H9 (cell line): ENCODE data around the gene EPB41L4A. TPM values are rescaled to one million over a fixed set of nuclear protein-coding genes. Genes with fewer than 3 reads are reported as not detected.

ENCODE experiments used
- DNase-seq: peaks from one replicate; pipeline ENCODE4 v3.0.0-alpha.2; 2017
- H2AFZ ChIP-seq: one replicate; pipeline ENCODE4 v1.6.1; 2013; ENCODE audit warnings: mild to moderate bottlenecking, low read length, control low read depth, moderate library complexity
- H2AK5ac ChIP-seq: 2 replicates; pipeline ENCODE4 v1.6.1; 2013; ENCODE audit warnings: low read length, control low read depth, mixed read lengths; ENCODE audit not compliant: insufficient read length
- H2BK120ac ChIP-seq: one replicate; pipeline ENCODE4 v1.6.1; 2013; ENCODE audit warnings: low read depth, mild to moderate bottlenecking, low read length, control low read depth, inconsistent platforms; ENCODE audit not compliant: poor library complexity, severe bottlenecking
- H2BK12ac ChIP-seq: 2 replicates; pipeline ENCODE4 v1.6.1; 2013; ENCODE audit warnings: low read length, control low read depth, mixed read lengths, low read depth; ENCODE audit not compliant: insufficient read length
- H2BK15ac ChIP-seq: 2 replicates; pipeline ENCODE4 v1.6.1; 2013; ENCODE audit warnings: low read depth, low read length, control low read depth
- H2BK20ac ChIP-seq: one replicate; pipeline ENCODE4 v1.6.1; 2013; ENCODE audit warnings: low read depth, mild to moderate bottlenecking, low read length, control low read depth, inconsistent platforms; ENCODE audit not compliant: poor library complexity, severe bottlenecking
- H2BK5ac ChIP-seq: 2 replicates; pipeline ENCODE4 v1.6.1; 2013; ENCODE audit warnings: low read length, control low read depth, mixed read lengths; ENCODE audit not compliant: insufficient read length
- H3K14ac ChIP-seq: 2 replicates; pipeline ENCODE4 v1.6.1; 2013; ENCODE audit warnings: low read length, control low read depth; ENCODE audit not compliant: insufficient read depth
- H3K18ac ChIP-seq: 2 replicates; pipeline ENCODE4 v1.6.1; 2013; ENCODE audit warnings: low read depth, mild to moderate bottlenecking, mixed read lengths, low read length, control low read depth; ENCODE audit not compliant: insufficient read length
- H3K23ac ChIP-seq: 2 replicates; pipeline ENCODE4 v1.6.1; 2013; ENCODE audit warnings: low read length, control low read depth, mixed read lengths, low read depth; ENCODE audit not compliant: insufficient read length
- H3K23me2 ChIP-seq: 2 replicates; pipeline ENCODE4 v1.6.1; 2013; ENCODE audit warnings: low read depth, mild to moderate bottlenecking, mixed read lengths, low read length, control low read depth; ENCODE audit not compliant: insufficient read length, poor library complexity, severe bottlenecking
- H3K27ac ChIP-seq: 2 replicates; pipeline ENCODE4 v1.5.1; 2013; ENCODE audit warnings: low read length, control low read depth, mixed read lengths, low read depth; ENCODE audit not compliant: insufficient read length
- H3K27me3 ChIP-seq: 2 replicates; pipeline ENCODE4 v1.6.1; 2013; ENCODE audit warnings: low read length, control low read depth, inconsistent platforms; ENCODE audit not compliant: insufficient read depth
- H3K4ac ChIP-seq: 2 replicates; pipeline ENCODE4 v1.6.1; 2013; ENCODE audit warnings: low read depth, mild to moderate bottlenecking, control low read depth, inconsistent platforms, low read length, moderate library complexity
- H3K4me1 ChIP-seq: 2 replicates; pipeline ENCODE4 v1.6.1; 2013; ENCODE audit warnings: low read length, control low read depth, inconsistent platforms; ENCODE audit not compliant: insufficient read depth
- H3K4me2 ChIP-seq: 2 replicates; pipeline ENCODE4 v1.6.1; 2013; ENCODE audit warnings: low read length, control low read depth, mixed read lengths; ENCODE audit not compliant: insufficient read length, insufficient read depth
- H3K56ac ChIP-seq: 2 replicates; pipeline ENCODE4 v1.6.1; 2013; ENCODE audit warnings: low read depth, mild to moderate bottlenecking, mixed read lengths, low read length, control low read depth; ENCODE audit not compliant: insufficient read length
- H3K79me1 ChIP-seq: 2 replicates; pipeline ENCODE4 v1.6.1; 2013; ENCODE audit warnings: low read depth, mild to moderate bottlenecking, moderate library complexity, low read length, control low read depth, inconsistent platforms; ENCODE audit not compliant: insufficient read depth, poor library complexity, severe bottlenecking
- H3K79me2 ChIP-seq: 2 replicates; pipeline ENCODE4 v1.6.1; 2013; ENCODE audit warnings: low read length, control low read depth, inconsistent platforms; ENCODE audit not compliant: insufficient read depth
- H3K9ac ChIP-seq: 2 replicates; pipeline ENCODE4 v1.6.1; 2013; ENCODE audit warnings: low read length, control low read depth, mixed read lengths; ENCODE audit not compliant: insufficient read length; ENCODE audit errors: extremely low read depth
- H3K9me3 ChIP-seq: one replicate; pipeline ENCODE4 v1.6.1; 2013; ENCODE audit warnings: low read depth, low read length, inconsistent platforms; ENCODE audit not compliant: control insufficient read depth
- H3T11ph ChIP-seq: one replicate; pipeline ENCODE4 v1.6.1; 2013; ENCODE audit warnings: mild to moderate bottlenecking, low read length, control low read depth, inconsistent platforms
- H4K20me1 ChIP-seq: one replicate; pipeline ENCODE4 v1.6.1; 2013; ENCODE audit not compliant: control insufficient read depth, insufficient read length, insufficient read depth
- H4K5ac ChIP-seq: 2 replicates; pipeline ENCODE4 v1.6.1; 2013; ENCODE audit warnings: low read depth, mild to moderate bottlenecking, mixed read lengths, low read length, control low read depth; ENCODE audit not compliant: insufficient read length
- H4K8ac ChIP-seq: replicated peaks from 2 replicates; pipeline ENCODE4 v1.6.1; 2013; ENCODE audit warnings: low read length, control low read depth, mixed read lengths, low read depth; ENCODE audit not compliant: insufficient read length
- H4K91ac ChIP-seq: 2 replicates; pipeline ENCODE4 v1.6.1; 2013; ENCODE audit warnings: low read depth, mild to moderate bottlenecking, moderate library complexity, mixed read lengths, low read length, control low read depth; ENCODE audit not compliant: insufficient read length
- H3K27ac Mint-ChIP-seq, 3 experiments: 2 replicates in 2 of 3; 3 replicates in 1 of 3; pipeline ENCODE4 v1.8.0; 2020 to 2021; ENCODE audit warnings: mixed read lengths in 3 of 3, mild to moderate bottlenecking in 1 of 3, moderate library complexity in 1 of 3
- H3K27me3 Mint-ChIP-seq: 2 replicates; pipeline ENCODE4 v1.8.0; 2021; ENCODE audit warnings: low read depth, mild to moderate bottlenecking, moderate library complexity, mixed read lengths
- H3K36me3 Mint-ChIP-seq, 3 experiments: 2 replicates in 2 of 3; 3 replicates in 1 of 3; pipeline ENCODE4 v1.8.0; 2020 to 2021; ENCODE audit warnings: low read depth in 3 of 3, mixed read lengths in 3 of 3; ENCODE audit not compliant: insufficient read depth in 1 of 3
- H3K4me1 Mint-ChIP-seq, 2 experiments: 2 replicates each; pipeline ENCODE4 v1.8.0; 2020; ENCODE audit warnings: mixed read lengths in 2 of 2
- H3K4me3 Mint-ChIP-seq, 2 experiments: 2 replicates in 1 of 2; 3 replicates in 1 of 2; pipeline ENCODE4 v1.8.0; 2020 to 2021; ENCODE audit warnings: mild to moderate bottlenecking in 2 of 2, mixed read lengths in 2 of 2, moderate library complexity in 1 of 2
- H3K9me3 Mint-ChIP-seq, 2 experiments: 2 replicates in 1 of 2; 3 replicates in 1 of 2; pipeline ENCODE4 v1.8.0; 2020; ENCODE audit warnings: mild to moderate bottlenecking in 2 of 2, mixed read lengths in 2 of 2, moderate library complexity in 1 of 2
- CTCF ChIP-seq: fragments of 200-600 bp; sonication (generic); conservative IDR thresholded peaks from 3 replicates; pipeline ENCODE4 v1.8.0; 2021; ENCODE audit warnings: antibody characterized with exemption, mild to moderate bottlenecking
- WGBS: extraction: QIAGEN DNeasy Blood & Tissue Kit; methylation state at CpG from one replicate; pipeline ENCODE4 v1.1.7; 2013; ENCODE audit warnings: missing lambda C conversion rate, low lambda C conversion rate, mixed read lengths; ENCODE audit not compliant: insufficient read length; ENCODE audit errors: extremely low coverage; 5-methylcytosine and 5-hydroxymethylcytosine counted together
- total RNA-seq: library from RNA; stranded (reverse); gene quantifications from 2 replicates; pipeline ENCODE4 v1.2.1, GENCODE V29; 2021

The EPB41L4A gene
- total RNA-seq, 1 experiment from 2014 or later, result 4.9 TPM

GRCh38 chr5:112203229-112203628, 215.8 kb downstream of the EPB41L4A start:
- H2AK5ac ChIP-seq, result no peak overlapping the region
- H3K79me1 ChIP-seq, result no peaks in the 10 kb centered on the region
- no peak overlapping the region for H2AFZ ChIP-seq
- no peaks in the 10 kb centered on the region for H3K79me2 ChIP-seq
- Mint-ChIP-seq H3K27ac (no peak overlapping the region), H3K9me3 (no peaks in the 10 kb centered on the region; a peak in 1 of 5 replicates), H3K27me3 (no peaks in the 10 kb centered on the region), H3K36me3 (no peaks in the 10 kb centered on the region; a peak in 2 of 7 replicates), H3K4me3 (no peak overlapping the region), H3K4me1 (peaks cover 32 to 37% of the 10 kb centered on the region in 2 experiments)
- H3K4me1 ChIP-seq, result peaks cover 3% of the 10 kb centered on the region; the same call in 1 of the 2 replicates
- no peak overlapping the region for H3K4ac ChIP-seq
- H2BK20ac ChIP-seq, result no peak overlapping the region
- no peak overlapping the region for H3K9ac ChIP-seq
- DNase-seq, result no peak
- no peak overlapping the region for H3K23ac ChIP-seq
- no peak overlapping the region for H2BK120ac ChIP-seq
- no peak overlapping the region for H3K56ac ChIP-seq
- no peak overlapping the region for H3K18ac ChIP-seq
- H3K4me2 ChIP-seq, result no peak overlapping the region
- H3K14ac ChIP-seq, result no peak overlapping the region
- H3K27ac ChIP-seq, result no peak overlapping the region
- no peaks in the 10 kb centered on the region for H3K23me2 ChIP-seq
- no peak overlapping the region for H2BK5ac ChIP-seq
- no peak overlapping the region for H3T11ph ChIP-seq
- H3K27me3 ChIP-seq, result no peaks in the 10 kb centered on the region
- H4K8ac ChIP-seq, result no peak overlapping the region
- no peaks in the 10 kb centered on the region for H4K20me1 ChIP-seq
- no peaks in the 10 kb centered on the region for H3K9me3 ChIP-seq
- no peak overlapping the region for H4K91ac ChIP-seq
- TF ChIP-seq CTCF, result no peak
- H4K5ac ChIP-seq, result no peak overlapping the region
- H2BK12ac ChIP-seq, result no peak overlapping the region
- no CpG with 5 or more reads among the region's 4 CpGs for WGBS
- no peak overlapping the region for H2BK15ac ChIP-seq
